Stomach (tissue), 4 donors: ENCODE measurements around the gene ACTG1.

Experiments
- CTCF ChIP-seq, 7 experiments: fragments of 450-650 bp in 4 of 7; fragments of 200-600 bp in 3 of 7; sonication (generic) in 3 of 7; IDR thresholded peaks; one replicate each; pipeline ENCODE4 v1.5.1; 2016 to 2019; ENCODE audit warnings: antibody characterized with exemption in 7 of 7, control low read depth in 2 of 7, mild to moderate bottlenecking in 1 of 7
- EP300 ChIP-seq: sonication (generic); formaldehyde crosslinking; IDR thresholded peaks from one replicate; pipeline ENCODE4 v1.6.1; 2017; ENCODE audit warnings: antibody characterized with exemption
- POLR2A ChIP-seq, 4 donors: fragments of 450-650 bp; IDR thresholded peaks; one replicate each; pipeline ENCODE4 v1.6.1; 2016; ENCODE audit warnings: antibody characterized with exemption in 4 of 4, control low read depth in 2 of 4, mild to moderate bottlenecking in 1 of 4, moderate library complexity in 1 of 4

- TF ChIP-seq CTCF (IDR thresholded peaks at IDR 0.05) (no peak), POLR2A (IDR thresholded peaks at IDR 0.05) (no peak), EP300 (no peak)
Measured at GRCh38 chr17:81528384-81528650, 15.7 kb upstream of the ACTG1 start.
